Body of pancreas (tissue), 4 donors: ENCODE results near the gene HTT.

Experiments
- POLR2A ChIP-seq, 3 donors: fragments of 450-650 bp; IDR thresholded peaks; one replicate each; pipeline ENCODE4 v1.6.1; 2016; ENCODE audit warnings: antibody characterized with exemption in 3 of 3, mild to moderate bottlenecking in 2 of 3
- TF ChIP-seq, protein P1 (sequence below), 7 experiments: fragments of 450-650 bp in 4 of 7; fragments of 200-600 bp in 3 of 7; sonication (generic) in 3 of 7; IDR thresholded peaks; one replicate each; pipeline ENCODE4 v1.5.1; 2016 to 2019; ENCODE audit warnings: antibody characterized with exemption in 7 of 7

DNA sequence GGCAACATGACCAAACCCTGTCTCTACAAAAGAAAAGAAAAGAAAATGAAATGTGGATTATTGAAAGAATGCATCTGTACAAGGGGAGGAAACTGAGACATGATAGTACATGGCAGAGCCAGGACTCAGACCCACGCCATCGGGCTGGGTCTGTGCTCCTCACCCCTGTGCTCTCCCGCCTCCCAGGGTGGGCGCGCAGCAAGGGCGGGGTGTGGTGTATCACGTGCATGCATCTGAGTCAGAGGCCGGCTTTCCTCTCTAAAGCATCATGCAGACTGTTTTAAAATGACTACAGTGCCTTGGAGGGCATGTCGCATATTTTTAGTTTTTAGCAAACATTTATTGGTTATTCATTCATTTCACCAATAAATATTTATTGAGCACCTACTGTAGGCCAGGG is 47.9 kb upstream of the HTT start:
- TF ChIP-seq, protein P1, sequence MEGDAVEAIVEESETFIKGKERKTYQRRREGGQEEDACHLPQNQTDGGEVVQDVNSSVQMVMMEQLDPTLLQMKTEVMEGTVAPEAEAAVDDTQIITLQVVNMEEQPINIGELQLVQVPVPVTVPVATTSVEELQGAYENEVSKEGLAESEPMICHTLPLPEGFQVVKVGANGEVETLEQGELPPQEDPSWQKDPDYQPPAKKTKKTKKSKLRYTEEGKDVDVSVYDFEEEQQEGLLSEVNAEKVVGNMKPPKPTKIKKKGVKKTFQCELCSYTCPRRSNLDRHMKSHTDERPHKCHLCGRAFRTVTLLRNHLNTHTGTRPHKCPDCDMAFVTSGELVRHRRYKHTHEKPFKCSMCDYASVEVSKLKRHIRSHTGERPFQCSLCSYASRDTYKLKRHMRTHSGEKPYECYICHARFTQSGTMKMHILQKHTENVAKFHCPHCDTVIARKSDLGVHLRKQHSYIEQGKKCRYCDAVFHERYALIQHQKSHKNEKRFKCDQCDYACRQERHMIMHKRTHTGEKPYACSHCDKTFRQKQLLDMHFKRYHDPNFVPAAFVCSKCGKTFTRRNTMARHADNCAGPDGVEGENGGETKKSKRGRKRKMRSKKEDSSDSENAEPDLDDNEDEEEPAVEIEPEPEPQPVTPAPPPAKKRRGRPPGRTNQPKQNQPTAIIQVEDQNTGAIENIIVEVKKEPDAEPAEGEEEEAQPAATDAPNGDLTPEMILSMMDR (IDR thresholded peaks at IDR 0.05): no peak
- no peak for TF ChIP-seq POLR2A (IDR thresholded peaks at IDR 0.05)
